H7 (cell line): ENCODE measurements around the gene CPA2. TPM values are rescaled to one million over a fixed set of nuclear protein-coding genes. Genes with fewer than 3 reads are reported as not detected.

ENCODE experiments used
- DNase-seq: peaks from one replicate; pipeline ENCODE4 v3.0.0; 2012
- H3K27me3 ChIP-seq: 2 replicates; pipeline ENCODE4 v1.6.0; 2011; ENCODE audit warnings: mild to moderate bottlenecking, low read length; ENCODE audit not compliant: control insufficient read depth, insufficient read depth
- H3K36me3 ChIP-seq: replicated peaks from 2 replicates; pipeline ENCODE4 v1.5.1; 2011; ENCODE audit warnings: low read length; ENCODE audit not compliant: control insufficient read depth, insufficient read depth
- H3K4me3 ChIP-seq: 2 replicates; pipeline ENCODE4 v1.5.1; 2011; ENCODE audit warnings: low read depth, mild to moderate bottlenecking, control low read depth, low read length, moderate library complexity; ENCODE audit not compliant: insufficient read depth
- total RNA-seq: library from RNA; depleted of rRNA; stranded (reverse); fragments of >200 nt; shearing (Covaris generic); gene quantifications from 2 replicates; pipeline ENCODE4 v1.2.3, GENCODE V29; 2014

CPA2 gene
- total RNA-seq, 1 experiment from 2014 or later: not detected

GRCh38 chr7:130281260-130281659, 14.6 kb downstream of the CPA2 start:
- Histone ChIP-seq H3K4me3 (no peak overlapping the region), H3K27me3 (no peaks in the 10 kb centered on the region), H3K36me3 (no peaks in the 10 kb centered on the region)
- DNase-seq: no peak

GRCh38 chr7:130286881-130287280, 20.2 kb downstream of the CPA2 start:
- Histone ChIP-seq H3K27me3 (no peaks in the 10 kb centered on the region), H3K36me3 (no peaks in the 10 kb centered on the region), H3K4me3 (no peak overlapping the region)
- DNase-seq: no peak

- H3K4me3 ChIP-seq: no peak overlapping the region
- no peaks in the 10 kb centered on the region for H3K36me3 ChIP-seq
- DNase-seq: no peak
- no peaks in the 10 kb centered on the region for H3K27me3 ChIP-seq
These were observed 21.5 kb downstream of the CPA2 start for GRCh38 chr7:130288168-130288567.

GRCh38 chr7:130288829-130289228, 22.2 kb downstream of the CPA2 start:
- H3K27me3 ChIP-seq: no peaks in the 10 kb centered on the region
- no peak for DNase-seq

GRCh38 chr7:130289478-130289877, 22.8 kb downstream of the CPA2 start:
- Histone ChIP-seq H3K4me3 (no peak overlapping the region), H3K36me3 (no peaks in the 10 kb centered on the region), H3K27me3 (no peaks in the 10 kb centered on the region)
- DNase-seq: no peak

More at GRCh38 chr7:130288829-130289228, 22.2 kb downstream of the CPA2 start:
- Histone ChIP-seq H3K4me3 (no peak overlapping the region), H3K36me3 (no peaks in the 10 kb centered on the region)

GRCh38 chr7:130290745-130291144, 24.1 kb downstream of the CPA2 start:
- DNase-seq: no peak
- H3K4me3 ChIP-seq: no peak overlapping the region

GRCh38 chr7:130292682-130293257, 26.1 kb downstream of the CPA2 start, which contains the start of gene CPA4:
CPA4 (plus strand) TSS chr7:130293161; CDS start chr7:130293181, 20 bp downstream.
- Histone ChIP-seq H3K4me3 (no peak within 1 kb of the TSS), H3K27me3 (no peaks in the 10 kb centered on the region), H3K36me3 (no peaks in the 10 kb centered on the region)
- DNase-seq: no peak

More at GRCh38 chr7:130290745-130291144, 24.1 kb downstream of the CPA2 start:
- H3K27me3 ChIP-seq: no peaks in the 10 kb centered on the region
- no peaks in the 10 kb centered on the region for H3K36me3 ChIP-seq

- Histone ChIP-seq H3K4me3 (no peak overlapping the region), H3K27me3 (no peaks in the 10 kb centered on the region)
These were observed 26.9 kb downstream of the CPA2 start for GRCh38 chr7:130293521-130293920.

GRCh38 chr7:130294314-130294713, 27.7 kb downstream of the CPA2 start:
- DNase-seq: no peak
- H3K27me3 ChIP-seq: no peaks in the 10 kb centered on the region
- no peaks in the 10 kb centered on the region for H3K36me3 ChIP-seq
- H3K4me3 ChIP-seq: no peak overlapping the region

More at GRCh38 chr7:130293521-130293920, 26.9 kb downstream of the CPA2 start:
- no peak for DNase-seq
- no peaks in the 10 kb centered on the region for H3K36me3 ChIP-seq

- Histone ChIP-seq H3K27me3 (no peaks in the 10 kb centered on the region), H3K36me3 (no peaks in the 10 kb centered on the region), H3K4me3 (no peak overlapping the region)
- no peak for DNase-seq
These were observed 29.7 kb downstream of the CPA2 start for GRCh38 chr7:130296221-130296951.

GRCh38 chr7:130297628-130298543, 31.2 kb downstream of the CPA2 start:
- Histone ChIP-seq H3K4me3 (no peak overlapping the region), H3K27me3 (no peaks in the 10 kb centered on the region), H3K36me3 (no peaks in the 10 kb centered on the region)
- DNase-seq: no peak

GRCh38 chr7:130298544-130299326, 32.1 kb downstream of the CPA2 start:
- DNase-seq: no peak
- H3K36me3 ChIP-seq: no peaks in the 10 kb centered on the region
- H3K4me3 ChIP-seq: no peak overlapping the region
- no peaks in the 10 kb centered on the region for H3K27me3 ChIP-seq

- DNase-seq: no peak
- Histone ChIP-seq H3K4me3 (no peak overlapping the region), H3K36me3 (no peaks in the 10 kb centered on the region), H3K27me3 (no peaks in the 10 kb centered on the region)
These were observed 33.2 kb downstream of the CPA2 start for GRCh38 chr7:130299866-130300265.

GRCh38 chr7:130301501-130302020, 34.9 kb downstream of the CPA2 start:
- no peak for DNase-seq
- H3K27me3 ChIP-seq: no peaks in the 10 kb centered on the region
- H3K4me3 ChIP-seq: no peak overlapping the region
- H3K36me3 ChIP-seq: no peaks in the 10 kb centered on the region
